ENCODE data around the gene DAAM1. TPM values are rescaled to one million over a fixed set of nuclear protein-coding genes. Genes with fewer than 3 reads are reported as not detected.

Gene DAAM1
- total and polyA plus RNA-seq, 7 donors: 5.7 to 37.1 (median 8.9) TPM

GRCh38 chr14:59376686-59377085 lies 188.2 kb downstream of the DAAM1 start:
- no peaks in the 10 kb centered on the region for H3K9me3 ChIP-seq
- no peak overlapping the region for H3K4me3 ChIP-seq
- ATAC-seq (no peak), DNase-seq (no peak)
- whole genome bisulfite sequencing, 3 donors: 85 to 91% (median 86%) methylated on average over 3 of the region's 3 CpGs
- TF ChIP-seq, protein P1, sequence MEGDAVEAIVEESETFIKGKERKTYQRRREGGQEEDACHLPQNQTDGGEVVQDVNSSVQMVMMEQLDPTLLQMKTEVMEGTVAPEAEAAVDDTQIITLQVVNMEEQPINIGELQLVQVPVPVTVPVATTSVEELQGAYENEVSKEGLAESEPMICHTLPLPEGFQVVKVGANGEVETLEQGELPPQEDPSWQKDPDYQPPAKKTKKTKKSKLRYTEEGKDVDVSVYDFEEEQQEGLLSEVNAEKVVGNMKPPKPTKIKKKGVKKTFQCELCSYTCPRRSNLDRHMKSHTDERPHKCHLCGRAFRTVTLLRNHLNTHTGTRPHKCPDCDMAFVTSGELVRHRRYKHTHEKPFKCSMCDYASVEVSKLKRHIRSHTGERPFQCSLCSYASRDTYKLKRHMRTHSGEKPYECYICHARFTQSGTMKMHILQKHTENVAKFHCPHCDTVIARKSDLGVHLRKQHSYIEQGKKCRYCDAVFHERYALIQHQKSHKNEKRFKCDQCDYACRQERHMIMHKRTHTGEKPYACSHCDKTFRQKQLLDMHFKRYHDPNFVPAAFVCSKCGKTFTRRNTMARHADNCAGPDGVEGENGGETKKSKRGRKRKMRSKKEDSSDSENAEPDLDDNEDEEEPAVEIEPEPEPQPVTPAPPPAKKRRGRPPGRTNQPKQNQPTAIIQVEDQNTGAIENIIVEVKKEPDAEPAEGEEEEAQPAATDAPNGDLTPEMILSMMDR (IDR thresholded peaks at IDR 0.05): no peak
- no peak overlapping the region for H3K27ac ChIP-seq
- intact Hi-C loops (cut with DNase I): no loop called here
- no peaks in the 10 kb centered on the region for H3K36me3 ChIP-seq (ENCODE audit: insufficient read depth in 1 of 2, low read depth in 1 of 2)
- peaks cover 11% of the 10 kb centered on the region for H3K4me1 ChIP-seq
- no peaks in the 10 kb centered on the region for H3K27me3 ChIP-seq (ENCODE audit: insufficient read depth in 3 of 3, low read length in 2 of 3)

GRCh38 chr14:59377491-59377890 lies 189.0 kb downstream of the DAAM1 start:
- 33 to 36% (median 34%) methylated on average over 3 of the region's 3 CpGs for WGBS, 3 donors
- H3K4me3 ChIP-seq: no peak overlapping the region
- intact Hi-C loops (cut with DNase I): no loop called here
- ATAC-seq (no peak), DNase-seq (no peak)
- no peak overlapping the region for H3K27ac ChIP-seq
- H3K4me1 ChIP-seq: peaks cover 7% of the 10 kb centered on the region
- TF ChIP-seq, protein P1 (IDR thresholded peaks at IDR 0.05): no peak
- H3K9me3 ChIP-seq: no peaks in the 10 kb centered on the region
- no peaks in the 10 kb centered on the region for H3K36me3 ChIP-seq (ENCODE audit: insufficient read depth in 1 of 2, low read depth in 1 of 2)
- H3K27me3 ChIP-seq (ENCODE audit: insufficient read depth in 3 of 3, low read length in 2 of 3): no peaks in the 10 kb centered on the region

GRCh38 chr14:59377991-59378601 lies 189.6 kb downstream of the DAAM1 start:
- Histone ChIP-seq H3K4me1 (peaks cover 4% of the 10 kb centered on the region), H3K27me3 (ENCODE audit: insufficient read depth in 3 of 3, low read length in 2 of 3) (no peaks in the 10 kb centered on the region), H3K9me3 (no peaks in the 10 kb centered on the region), H3K4me3 (no peak overlapping the region), H3K36me3 (ENCODE audit: insufficient read depth in 1 of 2, low read depth in 1 of 2) (no peaks in the 10 kb centered on the region), H3K27ac (no peak overlapping the region)
- DNase-seq (no peak), ATAC-seq (no peak)
- TF ChIP-seq, protein P1 (IDR thresholded peaks at IDR 0.05): no peak
- intact Hi-C loops (cut with DNase I): no loop called here
- WGBS, 3 donors: 43 to 61% (median 59%) methylated on average over 9 of the region's 9 CpGs

DNA sequence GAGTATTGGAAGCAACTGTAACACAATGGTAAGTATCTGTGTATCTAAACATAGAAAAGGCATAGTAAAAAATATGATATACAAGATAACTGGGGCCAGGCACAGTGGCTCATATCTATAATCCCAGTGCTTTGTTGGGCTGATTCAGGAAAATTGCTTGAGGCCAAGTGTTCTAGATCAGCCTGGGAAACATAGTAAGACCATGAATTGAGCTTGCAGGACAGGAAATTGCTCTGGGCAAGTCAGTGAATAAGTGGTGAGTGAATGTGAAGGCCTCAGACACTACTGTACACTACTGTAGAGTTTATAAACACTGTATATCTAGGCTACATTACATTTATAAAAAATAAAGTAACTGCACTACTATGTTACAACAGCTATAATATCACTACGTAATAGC lies 201.5 kb downstream of the DAAM1 start:
- Histone ChIP-seq H3K9me3 (no peaks in the 10 kb centered on the region), H3K36me3 (ENCODE audit: insufficient read depth in 1 of 2, low read depth in 1 of 2) (no peaks in the 10 kb centered on the region), H3K27ac (no peak overlapping the region), H3K27me3 (ENCODE audit: insufficient read depth in 3 of 3, low read length in 2 of 3) (no peaks in the 10 kb centered on the region), H3K4me1 (no peaks in the 10 kb centered on the region), H3K4me3 (no peak overlapping the region)
- DNase-seq: no peak
- WGBS, 3 donors: 96 to 100% (median 100%) methylated on average over 1 of the region's 1 CpG
- no peak for ATAC-seq
- TF ChIP-seq, protein P1 (IDR thresholded peaks at IDR 0.05): no peak
- intact Hi-C loops (cut with DNase I): no loop called here

DNA sequence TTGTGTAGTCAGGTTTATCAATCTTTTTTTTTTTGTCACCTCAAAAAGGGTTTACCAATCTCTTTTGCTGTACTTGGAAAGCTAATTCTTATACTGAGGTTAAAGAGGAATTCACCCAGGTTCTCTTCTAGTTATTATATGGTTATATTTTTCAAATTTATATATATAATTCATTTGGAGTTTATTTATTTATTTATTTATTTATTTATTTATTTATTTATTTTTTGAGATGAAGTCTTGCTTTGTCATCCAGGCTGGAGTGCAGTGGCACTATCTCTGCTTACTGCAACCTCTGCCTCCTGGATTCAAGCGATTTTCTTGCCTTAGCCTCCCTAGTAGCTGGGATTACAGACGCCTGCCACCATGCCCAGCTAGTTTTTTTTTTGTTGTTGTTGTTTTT lies 202.9 kb downstream of the DAAM1 start:
- H3K4me1 ChIP-seq: no peaks in the 10 kb centered on the region
- ATAC-seq (no peak), DNase-seq (no peak)
- no peaks in the 10 kb centered on the region for H3K9me3 ChIP-seq
- H3K36me3 ChIP-seq (ENCODE audit: insufficient read depth in 1 of 2, low read depth in 1 of 2): no peaks in the 10 kb centered on the region
- intact Hi-C loops (cut with DNase I): no loop called here
- no peaks in the 10 kb centered on the region for H3K27me3 ChIP-seq (ENCODE audit: insufficient read depth in 3 of 3, low read length in 2 of 3)
- TF ChIP-seq, protein P1 (IDR thresholded peaks at IDR 0.05): no peak
- H3K27ac ChIP-seq: no peak overlapping the region
- 92 to 97% (median 96%) methylated on average over 2 of the region's 2 CpGs for WGBS, 3 donors
- no peak overlapping the region for H3K4me3 ChIP-seq
